Muscle of arm (tissue), 14 donors: ENCODE measurements around the gene PLD4. TPM values are rescaled to one million over a fixed set of nuclear protein-coding genes. Genes with fewer than 3 reads are reported as not detected.
"Not testable (repeated sequence)": the region's sequence is repeated elsewhere in the genome, so short reads cannot be mapped to it uniquely, and the experiment has no call there.

Experiments used
- DNase-seq: peaks from one replicate; pipeline ENCODE4 v3.0.0-alpha.2; 2013
- long read RNA-seq, 11 donors: transcript quantifications; one replicate each; lab custom pipeline, GENCODE V29; 2026
- polyA plus RNA-seq, 12 donors: library from polyadenylated mRNA; unstranded; fragments of 120-200 nt; gene quantifications; one replicate each; pipeline ENCODE4 v1.2.1, GENCODE V29; 2013; ENCODE audit not compliant: insufficient read length in 12 of 12

Gene PLD4, protein sequence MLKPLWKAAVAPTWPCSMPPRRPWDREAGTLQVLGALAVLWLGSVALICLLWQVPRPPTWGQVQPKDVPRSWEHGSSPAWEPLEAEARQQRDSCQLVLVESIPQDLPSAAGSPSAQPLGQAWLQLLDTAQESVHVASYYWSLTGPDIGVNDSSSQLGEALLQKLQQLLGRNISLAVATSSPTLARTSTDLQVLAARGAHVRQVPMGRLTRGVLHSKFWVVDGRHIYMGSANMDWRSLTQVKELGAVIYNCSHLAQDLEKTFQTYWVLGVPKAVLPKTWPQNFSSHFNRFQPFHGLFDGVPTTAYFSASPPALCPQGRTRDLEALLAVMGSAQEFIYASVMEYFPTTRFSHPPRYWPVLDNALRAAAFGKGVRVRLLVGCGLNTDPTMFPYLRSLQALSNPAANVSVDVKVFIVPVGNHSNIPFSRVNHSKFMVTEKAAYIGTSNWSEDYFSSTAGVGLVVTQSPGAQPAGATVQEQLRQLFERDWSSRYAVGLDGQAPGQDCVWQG
- polyA plus RNA-seq: 10 to 100 TPM in 1 of 12 donors, 1 to 10 TPM in 10, not detected in 1; 2.6 to 20.5 (median 3.7) TPM
- long read RNA-seq, donor 1, full-length matches to known transcripts: 1 of 1 reads
- long read RNA-seq, donor 1, partial matches to known transcripts: 0 of 1 reads
- long read RNA-seq, donor 1, other reads (novel, unspliced or antisense): 0 of 1 reads
- long read RNA-seq, donor 2, full-length matches to known transcripts: 1 of 1 reads
- long read RNA-seq, donor 2, partial matches to known transcripts: 0 of 1 reads
- long read RNA-seq, donor 2, other reads (novel, unspliced or antisense): 0 of 1 reads
- long read RNA-seq, donor 3: 0 reads
- long read RNA-seq, donor 4: 0 reads
- long read RNA-seq, donor 5, full-length matches to known transcripts: 1 of 1 reads
- long read RNA-seq, donor 5, partial matches to known transcripts: 0 of 1 reads
- long read RNA-seq, donor 5, other reads (novel, unspliced or antisense): 0 of 1 reads
- long read RNA-seq, donor 6: 0 reads
- long read RNA-seq, donor 7: 0 reads
- long read RNA-seq, donor 8: 0 reads
- long read RNA-seq, donor 9, partial matches to known transcripts: 0 of 1 reads
- long read RNA-seq, donor 9, other reads (novel, unspliced or antisense): 0 of 1 reads
- long read RNA-seq, donor 10, full-length matches to known transcripts: 2 of 2 reads
- long read RNA-seq, donor 10, partial matches to known transcripts: 0 of 2 reads
- long read RNA-seq, donor 10, other reads (novel, unspliced or antisense): 0 of 2 reads
- long read RNA-seq, donor 11: 0 reads

DNA sequence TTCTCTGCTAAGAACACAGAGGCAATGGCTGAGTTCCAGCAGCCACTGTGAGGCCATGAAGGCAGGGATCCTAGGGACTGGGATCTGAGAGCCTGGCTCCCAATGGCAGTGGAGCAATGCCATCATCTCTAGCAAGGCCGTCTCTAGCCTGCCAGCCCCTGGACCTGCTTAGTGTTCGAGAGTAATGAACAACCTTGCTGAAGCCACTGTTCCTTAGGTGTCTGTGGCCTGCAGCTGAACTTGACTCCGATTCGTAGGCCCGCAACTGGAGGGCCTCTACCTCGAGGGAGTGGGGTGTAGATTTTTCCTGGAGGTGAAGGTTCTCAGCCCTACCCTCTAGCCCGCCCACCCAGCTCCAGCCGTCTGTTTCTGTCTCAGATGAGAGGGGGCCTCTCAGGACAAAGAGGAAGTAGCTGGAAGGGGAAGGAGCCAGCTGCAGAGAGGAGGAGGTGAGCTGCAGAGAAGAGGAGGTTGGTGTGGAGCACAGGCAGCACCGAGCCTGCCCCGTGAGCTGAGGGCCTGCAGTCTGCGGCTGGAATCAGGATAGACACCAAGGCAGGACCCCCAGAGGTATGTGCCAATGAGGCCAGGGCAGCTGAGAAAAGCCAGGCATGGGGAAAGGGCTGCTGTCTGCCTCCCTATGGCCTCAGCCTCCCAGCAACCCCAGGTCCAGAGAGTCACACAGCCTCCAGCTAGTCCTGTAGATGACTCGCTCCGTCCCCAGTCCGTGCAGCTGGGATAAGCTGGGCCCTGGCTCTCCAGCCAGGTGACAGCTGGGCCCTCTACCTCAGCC, at the start of gene PLD4:
Gene PLD4, plus strand, starts transcription at position 459 of the 793 bp plus-strand sequence. CDS start 2,262 bp downstream, outside the sequence.
- no peak for DNase-seq

DNA sequence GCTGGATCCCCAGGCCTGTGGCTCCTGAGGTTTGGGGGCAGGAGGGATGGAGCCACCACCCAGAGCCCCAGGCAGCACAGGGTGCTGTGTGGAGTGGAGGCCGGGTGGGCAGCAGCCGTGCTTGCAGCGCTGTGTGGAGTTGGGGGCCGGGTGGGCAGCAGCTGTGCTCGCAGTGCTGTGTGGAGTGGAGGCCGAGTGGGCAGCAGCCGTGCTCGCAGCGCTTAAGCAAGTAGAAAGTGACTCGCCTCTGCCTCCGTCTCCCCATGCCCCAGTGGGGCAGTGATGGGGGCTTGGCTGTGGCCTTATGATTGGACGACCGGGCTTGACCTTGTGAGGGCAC, 49.3 kb upstream of the PLD4 start:
- DNase-seq: no peak

DNA sequence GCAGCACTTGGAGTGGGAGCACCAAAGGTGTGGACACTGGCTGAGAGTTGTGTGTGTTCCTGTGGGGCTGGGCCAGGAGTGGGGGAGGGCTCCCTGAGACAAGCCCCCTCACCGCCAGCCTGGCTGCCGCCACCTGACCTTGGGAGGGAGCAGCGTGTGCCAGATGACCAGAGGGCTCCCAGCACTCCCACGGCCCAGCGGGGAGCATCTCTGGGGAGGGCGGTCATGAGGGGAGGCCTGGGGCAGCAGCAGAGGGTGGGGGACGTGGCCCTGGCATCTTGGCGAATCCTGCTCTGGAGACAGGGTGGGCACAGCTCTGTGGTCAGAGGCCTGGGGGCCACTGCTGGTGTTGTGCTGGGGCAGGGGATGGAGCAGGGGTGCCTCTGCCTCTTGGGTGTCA, 48.9 kb upstream of the PLD4 start:
- no peak for DNase-seq

DNA sequence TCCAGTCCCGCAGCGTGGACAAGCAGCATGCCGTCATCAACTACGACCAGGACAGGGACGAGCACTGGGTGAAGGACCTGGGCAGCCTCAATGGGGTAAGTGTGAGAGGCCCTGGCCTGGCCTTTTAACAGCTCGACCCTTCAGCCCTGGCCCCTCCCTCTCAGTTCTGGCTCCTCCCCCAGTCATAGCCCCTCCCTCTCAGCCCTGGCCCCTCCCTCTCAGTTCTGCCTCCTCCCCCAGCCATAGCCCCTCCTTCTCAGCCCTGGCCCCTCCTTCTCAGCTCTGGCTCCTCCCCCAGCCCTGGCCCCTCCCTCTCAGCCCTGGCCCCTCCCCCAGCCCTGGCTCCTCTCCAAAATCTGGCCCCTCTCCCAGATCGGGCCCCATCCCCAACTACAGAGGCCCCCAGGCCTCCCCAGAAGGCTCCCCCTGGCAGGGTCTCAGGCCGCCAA, 48.4 kb upstream of the PLD4 start:
- no peak for DNase-seq

DNA sequence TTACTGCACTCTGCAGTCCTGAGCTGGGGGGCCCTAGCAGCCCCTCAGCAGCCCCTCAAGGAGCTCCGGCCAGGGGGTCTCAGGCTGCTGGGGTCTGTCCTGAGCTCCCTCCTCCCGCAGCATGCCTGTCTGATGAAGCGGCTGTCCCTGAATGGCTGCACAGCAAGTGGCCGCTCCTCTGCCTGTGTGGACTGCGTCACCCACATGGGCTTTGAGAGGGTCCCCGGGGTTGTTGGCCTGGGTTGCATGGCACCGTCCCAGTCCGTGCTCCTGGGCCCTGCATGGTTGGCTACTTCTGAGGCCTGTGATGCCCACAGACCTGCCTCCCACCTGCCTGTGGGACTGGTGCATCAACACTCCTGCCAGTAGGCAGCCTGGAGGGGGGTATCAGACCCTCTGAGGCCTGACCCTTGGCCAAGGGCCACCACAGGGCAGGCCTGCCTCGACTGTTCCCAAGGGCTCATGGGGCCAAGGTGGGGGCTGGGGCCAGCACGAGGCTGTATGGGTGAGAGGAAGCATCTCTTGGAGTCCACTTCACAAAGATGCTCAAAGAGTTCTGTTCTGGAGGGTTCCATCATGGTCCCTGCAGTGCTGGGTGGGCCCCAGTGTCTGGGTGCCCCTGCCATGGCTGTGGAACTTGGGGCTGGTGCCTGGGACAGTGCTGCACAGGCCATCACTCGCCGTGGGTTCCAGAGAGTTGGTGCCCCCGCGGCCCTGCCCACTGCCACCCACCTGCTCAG, 47.4 kb upstream of the PLD4 start:
- no peak for DNase-seq

DNA sequence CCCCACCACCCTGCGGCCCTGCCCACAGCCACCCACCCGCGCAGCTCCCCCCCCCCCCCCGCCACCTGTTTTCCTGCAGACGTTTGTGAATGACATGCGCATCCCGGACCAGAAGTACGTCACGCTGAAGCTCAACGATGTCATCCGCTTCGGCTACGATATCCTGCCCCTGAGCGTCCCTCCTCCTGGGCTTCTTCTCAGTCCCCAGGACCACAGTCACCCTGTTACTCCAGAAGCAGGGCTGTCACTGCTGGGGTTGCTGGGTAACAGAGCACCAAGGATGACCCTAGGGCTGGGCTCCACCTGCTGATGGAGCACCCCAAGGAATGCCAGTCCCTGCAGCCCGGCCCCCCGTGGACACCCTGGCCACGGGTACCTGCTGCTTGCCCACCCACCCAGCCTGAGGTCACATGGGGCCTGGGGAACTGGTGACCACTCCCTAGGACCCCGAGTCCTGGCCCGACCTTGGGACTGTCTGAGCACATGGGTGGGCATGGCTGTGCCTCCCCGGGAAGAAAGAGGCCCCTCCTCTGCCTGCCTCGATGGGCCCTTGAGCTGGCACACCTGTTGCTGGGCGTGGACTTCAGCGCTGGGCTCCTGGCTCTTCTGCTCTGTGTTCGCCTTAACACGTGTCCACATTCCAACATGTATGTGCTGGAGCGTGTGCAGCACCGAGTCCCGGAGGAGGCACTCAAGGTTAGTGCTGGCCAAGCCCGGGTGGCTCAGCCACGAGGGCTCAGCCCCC, 46.7 kb upstream of the PLD4 start:
- DNase-seq: no peak

DNA sequence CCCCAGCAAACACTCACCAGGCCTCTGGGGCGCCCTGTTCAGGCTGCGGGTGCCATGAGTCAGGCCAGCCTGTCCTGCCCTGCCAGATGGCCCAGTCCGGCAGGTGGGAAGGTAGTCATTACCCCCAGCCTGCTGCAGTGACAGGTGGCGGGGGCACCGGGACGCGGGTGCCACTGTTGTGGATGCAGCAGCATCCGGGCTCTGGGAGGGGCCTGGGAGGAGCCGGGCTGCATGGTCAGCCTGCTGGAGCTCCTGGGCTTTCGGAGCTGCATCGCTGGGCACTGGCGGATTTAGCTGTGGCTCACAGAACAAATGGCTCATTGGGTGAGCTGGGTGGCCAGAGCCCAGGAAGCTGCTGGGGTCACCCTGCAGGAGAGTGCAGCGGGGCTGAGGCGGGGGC, 46.1 kb upstream of the PLD4 start:
- DNase-seq: no peak

DNA sequence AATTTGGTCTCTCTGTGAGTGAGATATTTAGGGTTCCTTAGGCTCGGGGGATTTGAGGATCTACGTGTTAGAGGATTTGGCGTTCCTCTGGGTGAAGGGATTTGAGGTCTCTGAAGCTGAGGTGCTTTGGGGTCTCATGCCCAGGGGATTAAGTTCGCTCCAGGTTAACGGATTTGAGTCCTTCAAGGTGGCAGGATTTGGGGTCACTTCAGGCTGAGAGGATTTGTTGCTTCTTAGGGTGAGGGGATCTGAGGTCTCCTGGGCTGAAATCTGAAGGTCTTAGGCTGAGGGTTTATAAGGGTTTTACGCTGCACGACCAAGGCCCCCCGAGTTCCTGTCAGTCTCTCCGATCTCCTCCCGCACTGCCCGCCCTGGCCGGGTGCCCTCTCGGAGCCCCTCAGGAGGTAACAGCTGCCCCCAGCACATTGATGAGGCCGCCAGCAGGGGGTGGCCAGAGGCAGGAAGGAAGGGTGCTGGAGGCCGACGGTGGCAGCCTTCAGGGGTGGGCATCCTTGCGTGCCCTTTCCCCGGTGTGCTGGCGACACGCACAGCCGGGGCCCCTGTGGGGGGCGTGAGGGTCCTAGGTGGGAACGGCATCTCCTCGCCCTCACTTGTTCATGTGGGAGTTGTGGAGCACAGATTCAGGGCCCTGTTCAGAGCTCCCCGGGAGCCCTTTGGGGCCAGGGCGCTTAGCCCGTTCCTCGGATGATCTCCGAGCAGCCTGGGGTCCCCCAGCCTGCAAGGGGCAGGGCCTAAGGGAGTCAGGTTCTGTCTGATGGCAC, 45.3 kb upstream of the PLD4 start:
- DNase-seq: no peak

DNA sequence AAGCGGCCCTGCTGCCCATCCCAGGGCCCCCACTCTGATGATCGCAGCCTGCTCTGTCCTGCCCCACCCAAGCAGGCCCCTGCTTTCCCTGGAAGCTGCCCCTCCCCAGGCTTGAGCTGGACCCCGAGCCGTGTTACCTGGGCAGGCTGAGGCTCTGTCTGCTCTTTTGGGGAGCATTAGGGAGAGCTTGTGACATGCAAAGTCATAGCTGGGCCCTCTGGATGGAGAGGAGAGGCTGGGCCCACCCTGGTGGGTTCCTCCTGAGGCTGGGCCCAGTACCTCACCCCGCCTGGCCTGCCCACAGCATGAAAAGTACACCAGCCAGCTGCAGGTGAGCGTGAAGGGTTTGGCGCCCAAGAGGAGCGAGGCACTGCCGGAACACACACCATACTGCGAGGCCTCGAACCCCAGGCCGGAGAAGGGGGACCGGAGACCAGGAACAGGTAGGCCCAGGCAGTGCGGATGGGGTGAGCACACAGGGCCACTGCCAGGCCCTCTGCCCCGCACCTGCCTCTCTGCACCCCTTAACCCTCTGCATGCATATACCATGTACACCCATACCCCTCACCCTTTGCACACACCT, 44.6 kb upstream of the PLD4 start:
- DNase-seq: no peak

DNA sequence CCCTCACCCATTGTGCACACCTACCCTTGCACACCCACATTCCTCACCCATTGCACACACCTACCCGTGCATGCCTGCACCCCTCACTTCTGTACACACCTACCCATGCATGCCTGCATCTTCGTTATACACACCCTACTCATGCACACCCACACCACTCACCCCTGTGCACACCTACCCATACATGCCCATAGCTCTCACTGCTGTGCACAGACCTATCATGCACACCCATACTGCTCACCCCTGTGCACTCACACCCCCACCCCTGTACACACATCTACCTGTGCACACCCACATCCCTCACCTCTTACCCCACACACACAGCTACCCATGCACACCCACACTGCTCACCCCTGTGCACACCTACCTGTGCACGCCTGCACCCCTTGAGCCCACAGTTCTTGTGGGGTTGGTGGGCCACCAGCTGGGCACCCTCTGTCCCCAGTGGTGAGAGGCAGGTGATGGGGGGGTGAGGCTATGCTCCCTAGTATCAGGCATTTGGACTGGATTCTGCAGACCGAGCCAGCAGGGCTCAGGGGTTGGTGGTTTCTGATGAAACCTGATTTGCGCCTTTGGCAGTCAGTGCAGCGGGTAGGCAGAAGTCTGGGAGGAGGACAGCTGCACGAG, 44.0 kb upstream of the PLD4 start:
- DNase-seq: no peak

DNA sequence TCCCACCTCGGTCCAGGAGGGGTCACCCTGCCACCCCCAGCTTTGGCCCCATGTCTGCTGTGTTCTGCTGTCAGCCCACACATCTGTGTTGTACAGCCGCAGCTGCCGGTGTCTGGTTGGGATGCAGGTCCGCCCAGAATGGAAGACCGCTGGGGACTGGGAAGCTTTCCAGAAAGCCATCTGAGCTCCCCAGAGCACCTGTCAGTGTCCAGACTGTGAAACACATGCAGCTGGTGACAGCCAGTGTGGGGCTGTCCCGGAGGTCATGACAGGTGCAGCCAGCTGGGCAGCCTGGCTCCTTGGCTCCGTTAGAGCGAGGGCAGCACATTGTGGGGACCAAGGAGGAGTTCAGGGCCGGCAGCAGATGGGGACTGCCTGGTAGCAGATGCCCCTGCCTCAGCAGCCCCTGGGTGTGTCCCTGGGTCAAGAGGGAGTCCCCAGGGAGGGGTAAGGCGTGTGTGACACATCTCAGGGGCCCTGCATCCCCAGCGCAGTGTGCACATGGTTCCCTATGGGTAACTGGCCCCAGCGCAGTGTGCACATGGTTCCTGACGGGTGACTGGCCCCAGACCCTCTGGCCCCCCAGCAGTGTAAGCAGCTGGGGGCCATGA, 43.2 kb upstream of the PLD4 start:
- peak; percentile 72 for DNase-seq

DNA sequence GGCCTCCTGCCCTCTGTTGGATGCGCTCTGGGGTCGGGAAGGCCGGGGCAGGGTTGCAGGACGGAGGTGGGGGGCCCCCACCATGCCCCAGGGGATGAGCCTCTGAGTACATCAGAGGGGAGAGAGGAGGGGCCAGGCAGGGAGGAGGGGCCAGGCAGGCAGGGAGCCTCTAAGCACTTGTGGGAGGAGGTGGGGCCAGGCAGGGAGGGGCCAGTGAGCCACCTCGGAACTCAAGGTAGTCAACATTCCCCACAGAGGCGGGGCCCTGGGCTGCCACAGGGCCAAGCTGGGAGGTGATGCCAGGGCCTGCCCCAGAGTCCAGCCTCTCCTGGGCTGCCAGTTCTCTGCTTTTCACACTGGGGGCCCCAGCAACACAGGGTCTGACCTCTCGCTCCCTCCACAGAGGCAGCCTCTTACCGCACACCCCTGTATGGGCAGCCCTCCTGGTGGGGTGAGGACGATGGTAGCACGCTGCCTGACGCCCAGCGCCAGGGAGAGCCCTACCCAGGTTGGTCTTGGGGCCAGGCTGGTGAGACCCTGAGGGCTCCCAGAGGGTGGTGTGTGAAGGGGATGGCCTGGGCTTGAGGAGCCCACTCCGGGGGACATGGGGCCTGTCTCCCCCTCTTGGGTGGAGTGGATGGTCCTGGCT, 42.2 kb upstream of the PLD4 start:
- no peak for DNase-seq

DNA sequence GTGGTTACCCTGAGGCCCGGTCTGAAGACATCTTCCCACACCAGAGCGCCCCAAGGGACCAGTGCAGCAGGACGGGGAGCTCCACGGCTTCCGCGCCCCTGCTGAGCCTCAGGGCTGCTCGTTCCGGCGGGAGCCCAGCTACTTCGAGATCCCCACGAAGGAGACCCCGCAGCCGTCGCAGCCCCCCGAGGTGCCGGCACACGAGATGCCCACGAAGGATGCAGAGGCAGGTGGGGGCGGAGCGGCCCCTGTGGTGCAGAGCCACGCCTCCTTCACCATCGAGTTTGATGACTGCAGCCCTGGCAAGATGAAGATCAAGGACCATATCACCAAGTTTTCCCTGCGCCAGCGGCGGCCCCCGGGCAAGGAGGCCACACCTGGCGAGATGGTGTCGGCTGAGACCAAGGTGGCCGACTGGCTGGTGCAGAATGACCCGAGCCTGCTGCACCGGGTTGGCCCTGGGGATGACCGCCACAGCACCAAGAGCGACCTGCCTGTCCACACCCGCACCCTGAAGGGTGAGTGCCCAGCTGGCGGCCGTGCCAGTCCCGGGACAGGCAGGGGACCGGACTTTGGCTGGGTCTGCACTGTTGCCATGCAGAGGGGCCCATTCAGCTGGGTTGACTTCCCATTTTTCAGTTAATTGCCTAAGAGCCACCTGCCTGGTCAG, 41.6 kb upstream of the PLD4 start:
- DNase-seq: no peak

DNA sequence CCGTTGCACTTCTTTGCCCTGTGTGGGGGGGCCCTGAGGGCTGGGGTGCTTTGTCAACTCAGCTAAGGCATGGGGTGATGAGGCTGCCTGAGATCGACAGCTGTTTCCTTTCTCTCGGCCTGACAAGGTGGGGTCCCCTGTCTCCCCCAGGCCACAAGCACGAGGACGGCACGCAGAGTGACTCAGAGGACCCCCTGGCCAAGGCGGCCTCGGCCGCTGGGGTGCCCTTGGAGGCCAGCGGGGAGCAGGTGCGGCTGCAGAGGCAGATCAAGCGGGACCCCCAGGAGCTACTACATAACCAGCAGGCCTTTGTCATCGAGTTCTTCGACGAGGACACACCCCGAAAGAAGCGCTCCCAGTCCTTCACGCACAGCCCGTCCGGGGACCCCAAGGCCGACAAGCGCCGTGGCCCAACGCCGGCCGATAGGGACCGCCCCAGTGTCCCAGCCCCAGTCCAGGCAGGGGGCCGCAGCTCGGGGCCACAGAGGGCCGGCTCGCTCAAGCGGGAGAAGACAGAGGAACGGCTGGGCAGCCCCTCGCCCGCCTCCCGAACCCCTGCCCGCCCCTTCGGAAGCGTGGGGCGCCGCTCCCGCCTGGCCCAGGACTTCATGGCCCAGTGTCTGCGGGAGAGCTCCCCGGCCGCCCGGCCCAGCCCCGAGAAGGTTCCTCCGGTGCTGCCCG, 40.9 kb upstream of the PLD4 start:
- DNase-seq: no peak

DNA sequence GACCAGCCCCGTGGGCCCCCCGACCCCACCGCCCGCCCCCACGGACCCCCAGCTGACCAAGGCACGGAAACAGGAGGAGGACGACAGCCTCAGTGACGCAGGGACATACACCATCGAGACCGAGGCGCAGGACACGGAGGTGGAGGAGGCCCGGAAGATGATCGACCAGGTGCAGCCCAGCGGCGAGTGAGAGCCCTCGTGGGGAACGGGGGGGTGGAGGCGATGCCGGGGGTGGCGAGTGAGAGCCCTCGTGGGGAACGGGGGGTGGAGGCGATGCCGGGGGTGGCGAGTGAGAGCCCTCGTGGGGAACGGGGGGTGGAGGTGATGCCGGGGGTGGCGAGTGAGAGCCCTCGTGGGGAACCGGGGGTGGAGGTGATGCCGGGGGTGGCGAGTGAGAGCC, 40.3 kb upstream of the PLD4 start:
- not testable (repeated sequence) for DNase-seq
